K562 (cell line): ENCODE data around the gene WNT11. TPM values are rescaled to one million over a fixed set of nuclear protein-coding genes. Genes with fewer than 3 reads are reported as not detected.

Experiments used
- CTCF ChIP-seq, 3 experiments: IDR thresholded peaks in 2 of 3; conservative IDR thresholded peaks in 1 of 3; 2 replicates each; pipeline ENCODE4 v1.5.1; 2011 to 2012; ENCODE audit warnings: low read length in 3 of 3, mild to moderate bottlenecking in 3 of 3, control low read depth in 2 of 3, improper control_type of control experiment in 1 of 3, inconsistent platforms in 1 of 3, low read depth in 1 of 3, mixed read lengths in 1 of 3, moderate library complexity in 1 of 3; ENCODE audit not compliant: insufficient read depth in 2 of 3
- E2F1 ChIP-seq: sonication (generic); formaldehyde crosslinking; IDR thresholded peaks from 2 replicates; pipeline ENCODE4 v1.8.1; 2023; ENCODE audit warnings: mild to moderate bottlenecking, missing genetic modification reagents, moderate library complexity
- GTF2E2 ChIP-seq: fragments of 200-800 bp; sonication (Bioruptor generic); IDR thresholded peaks from 2 replicates; pipeline ENCODE4 v1.6.1; 2016; ENCODE audit warnings: missing genetic modification characterization, missing compliant biosample characterization
- HMGN3 ChIP-seq: IDR thresholded peaks from 2 replicates; pipeline ENCODE4 v1.6.1; 2011; ENCODE audit warnings: borderline replicate concordance, low read depth, mild to moderate bottlenecking, mixed read lengths, low read length; ENCODE audit not compliant: insufficient read length; ENCODE audit errors: extremely low read depth
- MEF2D ChIP-seq: conservative IDR thresholded peaks from 2 replicates; pipeline ENCODE4 v1.6.1; 2016; ENCODE audit warnings: low read depth, missing genetic modification characterization, missing compliant biosample characterization
- NEUROD1 ChIP-seq: fragments of 150-350 bp; IDR thresholded peaks from 2 replicates; pipeline ENCODE4 v1.6.1; 2014; ENCODE audit warnings: borderline replicate concordance, low read length, low read depth; ENCODE audit not compliant: partially characterized antibody
- NRF1 ChIP-seq, 2 experiments: fragments of 450-650 bp; IDR thresholded peaks in 1 of 2; conservative IDR thresholded peaks in 1 of 2; 2 replicates each; pipeline ENCODE4 v1.6.1; 2014; ENCODE audit warnings: mild to moderate bottlenecking in 2 of 2
- REST ChIP-seq, 2 experiments: fragments of 450-650 bp; formaldehyde crosslinking in 1 of 2; IDR thresholded peaks; 2 replicates each; pipeline versions ENCODE4 v1.4.0 to v1.6.1; 2014 to 2020; ENCODE audit warnings: mild to moderate bottlenecking in 2 of 2, borderline replicate concordance in 1 of 2, low read depth in 1 of 2
- SP1 ChIP-seq: sonication (generic); formaldehyde crosslinking; IDR thresholded peaks from 2 replicates; pipeline ENCODE4 v1.8.1; 2022; ENCODE audit warnings: mild to moderate bottlenecking, missing genetic modification reagents
- TBL1XR1 ChIP-seq, 2 experiments: IDR thresholded peaks; 2 replicates each; pipeline ENCODE4 v1.6.1; 2012; ENCODE audit warnings: improper control_type of control experiment in 2 of 2, low read length in 2 of 2, mild to moderate bottlenecking in 1 of 2
- TFAM ChIP-seq: fragments of 250-450 bp; sonication (Bioruptor Pico); conservative IDR thresholded peaks from 2 replicates; pipeline ENCODE4 v1.5.0; 2021; ENCODE audit warnings: mild to moderate bottlenecking, moderate library complexity
- ZBTB9 ChIP-seq: fragments of 450-650 bp; formaldehyde crosslinking; IDR thresholded peaks from 2 replicates; pipeline ENCODE4 v1.4.0; 2020; ENCODE audit warnings: mild to moderate bottlenecking, moderate library complexity
- polyA plus RNA-seq, 8 experiments: library from polyadenylated mRNA; depleted of rRNA in 4 of 8; stranded (reverse) in 5 of 8; unstranded in 3 of 8; fragments of >200 nt; fragmentation: Nextera tagmentation in 2 of 8; fragmentation: Illumina TruSeq in 1 of 8; extraction: Ambion mirVana in 2 of 8; extraction: Trizol in 1 of 8; gene quantifications; 2 replicates each; pipeline versions ENCODE4 v1.2.1 to v1.2.3, GENCODE V29; 2011 to 2014; ENCODE audit warnings: inconsistent platforms in 1 of 8, missing spikeins in 1 of 8
- total RNA-seq, 7 experiments: library from RNA; depleted of rRNA in 6 of 7; stranded (reverse); fragments of >200 nt in 6 of 7; fragmentation: Illumina TruSeq in 2 of 7; extraction: Trizol in 2 of 7; gene quantifications; 2 replicates each; pipeline versions ENCODE4 v1.2.1 to v1.2.3, GENCODE V29; 2011 to 2021; ENCODE audit warnings: low replicate concordance in 1 of 7

The WNT11 gene
- total and polyA plus RNA-seq, 9 of the 15 experiments (the other 6 are each of a cell fraction or from before 2014, with no cell fraction given): 0.03 to 0.20 (median 0.09) TPM; not detected in 4

- TF ChIP-seq TFAM (CRISPR knock-in tag): no peak
- TF ChIP-seq GTF2E2 (tag): no peak
- TF ChIP-seq HMGN3: peak; percentile 56
- TF ChIP-seq MEF2D (tag): no peak
- 0 out of 4 replicates have a peak, but pooled peaks of 1 of the 2 experiments have one; percentile 7 for TF ChIP-seq NRF1 (conservative IDR thresholded peaks at IDR 0.05 in 1 of 2, IDR thresholded peaks at IDR 0.05 in 1 of 2)
- peak; percentile 88 for TF ChIP-seq REST (IDR thresholded peaks at IDR 0.05; ENCODE audit: borderline replicate concordance)
- TF ChIP-seq REST (CRISPR knock-in tag; IDR thresholded peaks at IDR 0.05; ENCODE audit: low read depth): no peak
- no peak for TF ChIP-seq NEUROD1
- TF ChIP-seq CTCF (IDR thresholded peaks at IDR 0.05 in 2 of 3, conservative IDR thresholded peaks at IDR 0.05 in 1 of 3; ENCODE audit: insufficient read depth in 2 of 3, low read depth in 1 of 3, low read length in 3 of 3): peak; percentile 92 to 94 (median 93)
- peak; percentile 88 for TF ChIP-seq E2F1
- no peak for TF ChIP-seq ZBTB9
- TF ChIP-seq TBL1XR1 (IDR thresholded peaks at IDR 0.05; ENCODE audit: low read length in 2 of 2): no peak
- TF ChIP-seq SP1 (CRISPR knock-in tag): no peak
These were observed 1.5 kb upstream of the WNT11 start (continued) for GRCh38 chr11:76207642-76208401.
